Transverse colon (tissue), 4 donors: ENCODE results near the gene ARRDC3. TPM values are rescaled to one million over a fixed set of nuclear protein-coding genes. Genes with fewer than 3 reads are reported as not detected.

ENCODE experiments used
- DNase-seq: peaks from one replicate; pipeline ENCODE4 v3.0.0-alpha.2; 2019
- H3K27ac ChIP-seq, 4 donors: fragments of 200-600 bp; sonication (generic); 2 replicates each; pipeline ENCODE4 v1.5.1; 2016 to 2018; ENCODE audit warnings: inconsistent platforms in 4 of 4
- H3K27me3 ChIP-seq: fragments of 200-600 bp; sonication (generic); 2 replicates; pipeline ENCODE4 v1.5.1; 2017; ENCODE audit warnings: inconsistent platforms
- H3K36me3 ChIP-seq, 4 donors: fragments of 200-600 bp; sonication (generic); 2 replicates each; pipeline ENCODE4 v1.5.1; 2017 to 2019; ENCODE audit warnings: inconsistent platforms in 4 of 4
- H3K4me1 ChIP-seq, 4 donors: fragments of 200-600 bp; sonication (generic); 2 replicates each; pipeline ENCODE4 v1.5.1; 2017 to 2020; ENCODE audit warnings: inconsistent platforms in 4 of 4
- H3K4me3 ChIP-seq, 4 donors: fragments of 200-600 bp; sonication (generic); 1 replicate in 1 of 4; 2 replicates in 3 of 4; pipeline versions ENCODE4 v1.5.1 to v1.6.1; 2017 to 2019; ENCODE audit warnings: inconsistent platforms in 4 of 4
- H3K9me3 ChIP-seq, 2 donors: fragments of 200-600 bp; sonication (generic); 2 replicates each; pipeline ENCODE4 v1.5.1; 2017 to 2019; ENCODE audit warnings: inconsistent platforms in 2 of 2
- EP300 ChIP-seq: sonication (generic); formaldehyde crosslinking; IDR thresholded peaks from one replicate; pipeline ENCODE4 v1.6.1; 2017; ENCODE audit warnings: antibody characterized with exemption, low read depth
- POLR2A ChIP-seq: fragments of 450-650 bp; IDR thresholded peaks from one replicate; pipeline ENCODE4 v1.6.1; 2016; ENCODE audit warnings: antibody characterized with exemption, mild to moderate bottlenecking, moderate library complexity
- POLR2AphosphoS5 ChIP-seq, 3 donors: sonication (generic); formaldehyde crosslinking; IDR thresholded peaks; one replicate each; pipeline ENCODE4 v1.6.1; 2016; ENCODE audit warnings: antibody characterized with exemption in 3 of 3
- WGBS, 2 donors: methylation state at CpG; one replicate each; pipeline ENCODE4 v1.1.5; 2018; ENCODE audit warnings: low coverage in 1 of 2; 5-methylcytosine and 5-hydroxymethylcytosine counted together
- in situ Hi-C, 4 donors: fragments of 200-750 bp; cut with MboI; loops; one replicate each; pipeline versions ENCODE4 v1.15.0 to v1.15.1; 2017; ENCODE audit warnings: low sequenced_read_pairs in 3 of 4, low pct_ligation_motif_present in 1 of 4, low pct_unique_long_range_greater_than_20kb in 1 of 4
- intact Hi-C: fragments of 100-400 bp; cut with DNase I; formaldehyde crosslinking; loops from one replicate; pipeline ENCODE4 v1.15.1; 2023; ENCODE audit warnings: low total_unique reads
- total RNA-seq, 4 donors: library from RNA; depleted of rRNA; stranded (reverse); fragments of >200 nt; gene quantifications; one replicate each; pipeline ENCODE4 v1.1.0, GENCODE V29; 2016
- TF ChIP-seq, protein P1 (sequence below), 5 experiments: fragments of 200-600 bp in 3 of 5; fragments of 450-650 bp in 2 of 5; sonication (generic) in 3 of 5; IDR thresholded peaks; 1 replicate in 2 of 5; 2 replicates in 3 of 5; pipeline ENCODE4 v1.5.1; 2016 to 2017; ENCODE audit warnings: antibody characterized with exemption in 5 of 5, inconsistent platforms in 3 of 5, mild to moderate bottlenecking in 2 of 5, moderate library complexity in 1 of 5

The ARRDC3 gene
- total RNA-seq, 4 donors from 2014 or later = 13.7 to 29.4 (median 27.5) TPM

DNA sequence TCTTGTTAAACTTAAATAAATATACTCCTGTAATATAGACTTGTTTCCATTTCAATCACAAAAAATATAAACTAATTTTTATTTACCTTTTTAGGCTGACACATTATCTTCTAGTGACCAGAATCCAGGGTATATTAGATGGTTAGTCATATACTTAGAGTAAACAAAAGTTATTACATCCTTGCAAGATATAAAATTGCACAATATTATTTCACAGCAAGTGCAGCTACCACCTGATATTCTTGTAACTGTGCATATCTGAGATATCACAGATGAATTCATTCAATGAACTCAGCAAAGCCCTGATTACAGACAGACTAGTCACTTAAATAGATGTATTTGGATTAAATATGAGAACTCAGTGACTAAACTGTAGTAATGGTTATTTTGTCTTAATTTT lies 25.6 kb upstream of the ARRDC3 start:
- intact Hi-C loops = no loop called here
- Histone ChIP-seq H3K4me3 (no peak overlapping the region), H3K4me1 (peaks cover 0 to 7% (median 0%) of the 10 kb centered on the region in 4 donors), H3K9me3 (no peaks in the 10 kb centered on the region), H3K27me3 (no peaks in the 10 kb centered on the region), H3K27ac (no peak overlapping the region), H3K36me3 (no peaks in the 10 kb centered on the region)
- TF ChIP-seq POLR2A (no peak), POLR2AphosphoS5 (IDR thresholded peaks at IDR 0.05) (no peak), EP300 (no peak)
- TF ChIP-seq, protein P1, sequence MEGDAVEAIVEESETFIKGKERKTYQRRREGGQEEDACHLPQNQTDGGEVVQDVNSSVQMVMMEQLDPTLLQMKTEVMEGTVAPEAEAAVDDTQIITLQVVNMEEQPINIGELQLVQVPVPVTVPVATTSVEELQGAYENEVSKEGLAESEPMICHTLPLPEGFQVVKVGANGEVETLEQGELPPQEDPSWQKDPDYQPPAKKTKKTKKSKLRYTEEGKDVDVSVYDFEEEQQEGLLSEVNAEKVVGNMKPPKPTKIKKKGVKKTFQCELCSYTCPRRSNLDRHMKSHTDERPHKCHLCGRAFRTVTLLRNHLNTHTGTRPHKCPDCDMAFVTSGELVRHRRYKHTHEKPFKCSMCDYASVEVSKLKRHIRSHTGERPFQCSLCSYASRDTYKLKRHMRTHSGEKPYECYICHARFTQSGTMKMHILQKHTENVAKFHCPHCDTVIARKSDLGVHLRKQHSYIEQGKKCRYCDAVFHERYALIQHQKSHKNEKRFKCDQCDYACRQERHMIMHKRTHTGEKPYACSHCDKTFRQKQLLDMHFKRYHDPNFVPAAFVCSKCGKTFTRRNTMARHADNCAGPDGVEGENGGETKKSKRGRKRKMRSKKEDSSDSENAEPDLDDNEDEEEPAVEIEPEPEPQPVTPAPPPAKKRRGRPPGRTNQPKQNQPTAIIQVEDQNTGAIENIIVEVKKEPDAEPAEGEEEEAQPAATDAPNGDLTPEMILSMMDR (IDR thresholded peaks at IDR 0.05) = no peak
- in situ Hi-C loops = loop anchor here in 1 of 4 donors (25.0 kb wide), 1 partner anchor 546 kb away; no protein-coding TSS in a partner anchor
- no peak for DNase-seq

DNA sequence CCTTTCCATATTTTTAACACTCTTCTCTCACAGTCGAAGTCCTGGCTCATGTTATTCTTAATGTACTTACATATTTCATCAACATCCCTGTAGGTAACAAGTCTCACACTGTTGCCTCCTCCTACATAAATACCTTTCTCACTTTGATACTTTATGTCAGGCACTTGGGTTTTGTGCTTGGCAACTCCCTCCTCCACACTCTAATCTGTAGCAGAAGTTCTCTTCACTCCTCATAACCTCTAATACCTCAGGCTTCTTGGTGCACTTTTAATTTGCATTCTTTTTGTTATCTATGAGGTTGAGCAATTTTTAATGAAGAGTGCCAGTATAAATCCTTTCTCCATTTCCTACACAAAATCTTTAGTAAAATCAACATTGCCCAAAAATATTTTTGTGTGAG lies 24.1 kb upstream of the ARRDC3 start:
- intact Hi-C loops (no loop called here), in situ Hi-C loops (loop anchor here in 1 of 4 donors (25.0 kb wide), 1 partner anchor 545 kb away; no protein-coding TSS in a partner anchor)
- WGBS, 2 donors = 89 to 93% methylated on average over 1 of the region's 1 CpG
- Histone ChIP-seq H3K4me3 (no peak overlapping the region), H3K27me3 (no peaks in the 10 kb centered on the region), H3K36me3 (no peaks in the 10 kb centered on the region), H3K9me3 (no peaks in the 10 kb centered on the region), H3K4me1 (peaks cover 0 to 7% (median 0%) of the 10 kb centered on the region in 4 donors), H3K27ac (no peak overlapping the region)
- no peak for TF ChIP-seq POLR2A
- TF ChIP-seq, protein P1 (IDR thresholded peaks at IDR 0.05) = no peak
- no peak for TF ChIP-seq POLR2AphosphoS5 (IDR thresholded peaks at IDR 0.05)
- no peak for TF ChIP-seq EP300
- DNase-seq = no peak

DNA sequence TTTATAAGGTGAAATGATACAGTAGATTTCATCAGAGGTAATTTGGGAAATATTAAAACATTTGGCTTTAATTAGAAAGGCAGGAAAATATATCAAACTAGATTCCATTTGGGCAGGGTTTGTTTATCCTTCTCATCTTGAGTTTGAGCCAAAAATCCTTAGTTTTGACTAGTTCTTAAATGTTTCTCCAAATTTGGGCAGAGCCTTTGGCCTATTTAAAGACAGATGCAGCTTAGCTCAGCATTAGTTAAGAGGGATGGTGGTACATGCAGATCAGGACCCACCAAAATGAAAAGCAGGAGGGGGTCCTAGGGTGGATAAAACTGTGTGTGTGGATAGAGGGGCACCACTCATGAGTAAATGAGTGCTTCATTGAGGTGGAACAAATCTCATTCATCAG lies 20.3 kb upstream of the ARRDC3 start:
- H3K4me1 ChIP-seq = peaks cover 0 to 3% (median 0%) of the 10 kb centered on the region in 4 donors
- H3K27me3 ChIP-seq = no peaks in the 10 kb centered on the region
- TF ChIP-seq POLR2A = no peak
- TF ChIP-seq, protein P1 (IDR thresholded peaks at IDR 0.05) = no peak
- no peak for TF ChIP-seq EP300
- TF ChIP-seq POLR2AphosphoS5 (IDR thresholded peaks at IDR 0.05) = no peak
- no peak overlapping the region for H3K4me3 ChIP-seq
- in situ Hi-C loops (loop anchor here in 1 of 4 donors (25.0 kb wide), 1 partner anchor 541 kb away; no protein-coding TSS in a partner anchor), intact Hi-C loops (no loop called here)
- no peak for DNase-seq
- no peak overlapping the region for H3K27ac ChIP-seq
- no peaks in the 10 kb centered on the region for H3K9me3 ChIP-seq
- no peaks in the 10 kb centered on the region for H3K36me3 ChIP-seq

DNA sequence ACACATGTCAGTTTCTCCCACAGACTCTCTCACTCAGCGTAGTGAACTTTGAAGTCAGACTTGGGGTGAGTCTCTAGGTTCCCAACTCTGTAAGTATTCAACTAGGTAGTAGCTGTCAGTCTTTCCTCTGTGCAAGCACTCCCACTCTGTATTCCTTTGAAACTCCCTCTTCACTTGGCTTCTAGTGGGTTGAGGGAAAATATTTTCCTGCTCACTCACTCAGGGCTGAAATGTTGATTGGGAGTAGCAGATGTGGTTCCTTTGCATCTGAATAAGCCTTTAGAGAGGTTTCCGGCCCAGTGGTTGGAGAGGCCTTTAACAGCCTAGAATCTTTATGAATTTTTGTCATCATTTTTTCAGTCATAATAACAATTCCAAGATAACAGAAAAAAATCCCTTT lies 18.1 kb upstream of the ARRDC3 start:
- Histone ChIP-seq H3K27me3 (no peaks in the 10 kb centered on the region), H3K4me3 (no peak overlapping the region), H3K36me3 (no peaks in the 10 kb centered on the region), H3K27ac (no peak overlapping the region), H3K9me3 (no peaks in the 10 kb centered on the region), H3K4me1 (no peaks in the 10 kb centered on the region)
- 89 to 100% methylated on average over 2 of the region's 2 CpGs for WGBS, 2 donors
- no peak for TF ChIP-seq POLR2A
- no peak for TF ChIP-seq EP300
- TF ChIP-seq, protein P1 (IDR thresholded peaks at IDR 0.05) = no peak
- no peak for TF ChIP-seq POLR2AphosphoS5 (IDR thresholded peaks at IDR 0.05)
- intact Hi-C loops (no loop called here), in situ Hi-C loops (loop anchor here in 1 of 4 donors (25.0 kb wide), 1 partner anchor 539 kb away; no protein-coding TSS in a partner anchor)
- no peak for DNase-seq
